GM19351 (cell line): ENCODE data around the gene TMEM167A.

Experiments used
- ATAC-seq: cut with Tn5 transposase; IDR thresholded peaks from one replicate; pipeline ENCODE4 v1.9.1; 2021; ENCODE audit warnings: mild to moderate bottlenecking, moderate library complexity; ENCODE audit not compliant: unreplicated experiment

The TMEM167A gene, protein sequence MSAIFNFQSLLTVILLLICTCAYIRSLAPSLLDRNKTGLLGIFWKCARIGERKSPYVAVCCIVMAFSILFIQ

DNA sequence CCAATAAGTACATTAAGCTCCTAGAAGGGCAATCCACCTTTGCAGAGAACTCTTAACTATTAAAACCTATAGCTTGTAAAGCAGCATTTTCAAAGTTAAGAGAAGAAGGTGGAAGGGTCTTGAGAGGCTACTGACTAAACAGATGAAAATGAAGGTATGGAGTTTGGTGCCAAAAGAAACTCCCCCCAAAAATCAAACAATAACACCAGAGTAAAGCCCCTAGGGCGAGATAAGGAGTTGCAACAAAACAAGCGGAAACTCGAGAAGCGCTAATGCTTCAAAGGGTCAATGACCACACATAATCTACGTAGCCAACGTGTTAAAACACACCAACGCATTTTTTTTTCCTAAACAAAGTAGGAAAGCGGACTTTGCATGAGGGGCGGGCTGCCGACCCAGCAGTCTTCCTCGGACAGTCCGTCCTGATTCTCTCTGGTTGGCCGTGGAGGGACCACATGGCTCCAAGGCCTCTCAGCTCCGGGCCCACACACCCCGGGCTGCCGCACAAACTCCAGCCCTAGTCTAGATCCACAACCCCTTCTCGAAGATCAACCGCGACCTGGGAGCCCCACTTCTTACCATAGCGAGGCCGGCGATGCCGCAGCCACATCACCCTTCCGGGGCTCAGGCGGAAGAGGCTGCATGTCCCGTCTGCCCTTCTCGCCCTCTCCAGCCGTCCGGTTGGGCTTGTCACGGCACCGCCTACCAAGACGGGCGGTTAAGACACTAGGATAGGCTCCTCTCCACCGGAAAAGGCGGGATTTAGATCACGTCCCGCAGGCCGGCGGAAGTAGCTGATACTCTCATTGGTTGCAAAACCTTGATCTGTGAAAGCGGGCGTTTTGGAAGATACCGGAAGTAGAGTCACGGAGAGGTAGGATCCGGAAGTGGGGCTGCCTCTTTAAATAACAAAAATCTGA lies at the start of gene TMEM167A, which contains the start of gene XRCC4:
Gene TMEM167A, minus strand, starts transcription at position 653 of the 920 bp plus-strand sequence. Its CDS starts 71 bp downstream, at position 582.
Gene XRCC4, plus strand, starts transcription at position 806 of the 920 bp plus-strand sequence. CDS start 27,373 bp downstream, outside the sequence.
- ATAC-seq: peak; percentile 95

DNA sequence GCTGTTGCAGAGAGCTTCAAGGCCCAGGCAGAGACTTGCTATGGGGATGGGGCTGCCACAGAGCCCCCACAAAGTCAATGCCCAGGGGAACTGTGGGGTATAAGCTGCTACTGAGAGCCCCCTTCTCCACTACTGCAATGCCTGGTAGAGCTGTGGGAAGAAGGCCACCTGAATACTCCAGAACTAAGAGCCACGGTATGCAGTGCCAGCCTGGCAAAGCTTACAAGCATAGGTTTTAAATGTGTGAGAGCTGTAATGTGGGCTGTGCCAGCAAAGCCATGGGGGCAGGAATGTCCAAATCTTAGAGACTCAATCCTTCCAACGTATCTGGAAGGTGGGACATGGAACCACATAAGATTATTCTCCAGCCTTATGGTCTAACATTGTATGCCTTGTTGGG lies 49.3 kb upstream of the TMEM167A start:
- no peak for ATAC-seq

DNA sequence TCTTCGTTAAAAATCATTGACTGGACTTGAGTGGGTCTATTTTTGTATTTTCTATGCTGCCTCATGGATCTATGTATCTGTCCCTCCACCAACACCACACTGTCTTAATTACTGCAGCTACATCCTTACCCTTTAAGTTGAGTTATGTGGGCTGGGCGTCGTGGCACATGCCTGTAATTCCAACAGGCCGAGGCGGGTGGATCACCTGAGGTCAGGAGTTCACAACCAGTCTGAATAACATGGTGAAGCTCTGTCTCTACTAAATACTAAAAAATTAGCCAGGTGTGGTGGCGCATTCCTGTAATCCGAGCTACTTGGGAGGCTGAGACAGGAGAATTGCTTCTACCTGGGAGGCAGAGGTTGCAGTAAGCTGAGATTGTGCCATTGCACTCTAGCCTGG lies 48.4 kb upstream of the TMEM167A start:
- no peak for ATAC-seq

DNA sequence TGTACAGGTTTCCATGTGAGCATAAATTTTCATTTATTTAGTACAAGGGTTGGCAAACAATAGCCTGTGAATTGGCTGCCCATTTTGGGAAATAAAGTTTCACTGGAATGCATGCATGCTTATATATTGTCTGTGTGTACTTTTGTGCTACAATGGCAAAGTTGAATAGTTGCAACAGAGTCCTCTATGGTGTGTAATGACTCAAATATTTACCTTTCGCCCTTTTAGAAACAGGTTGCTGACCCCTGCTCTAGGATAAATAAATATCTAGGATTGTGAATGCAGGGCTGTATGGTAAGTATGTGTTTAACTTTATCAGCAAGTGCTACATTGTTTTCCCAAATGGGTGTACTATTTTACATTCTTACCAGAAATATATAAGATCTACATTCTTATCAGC lies 47.4 kb upstream of the TMEM167A start:
- ATAC-seq: no peak

DNA sequence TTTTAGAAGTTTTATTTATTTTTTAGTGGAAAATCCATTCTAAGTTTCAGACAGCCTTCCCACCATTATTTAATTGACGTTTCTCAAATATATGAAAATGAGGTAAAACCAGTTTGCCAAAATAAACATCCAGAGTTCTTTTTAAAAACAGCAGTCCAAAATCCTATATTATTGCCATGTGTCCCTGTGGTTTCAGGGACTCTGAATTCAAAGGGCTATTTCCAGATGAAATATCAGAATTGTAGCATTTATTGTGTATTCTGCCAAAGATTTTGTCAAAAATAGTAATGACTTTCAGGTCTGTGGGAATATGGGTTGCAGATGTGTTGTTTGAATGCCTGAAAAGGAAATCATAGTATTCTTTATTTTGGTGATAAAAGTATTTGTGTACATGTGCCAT lies 41.8 kb upstream of the TMEM167A start:
- ATAC-seq: no peak

DNA sequence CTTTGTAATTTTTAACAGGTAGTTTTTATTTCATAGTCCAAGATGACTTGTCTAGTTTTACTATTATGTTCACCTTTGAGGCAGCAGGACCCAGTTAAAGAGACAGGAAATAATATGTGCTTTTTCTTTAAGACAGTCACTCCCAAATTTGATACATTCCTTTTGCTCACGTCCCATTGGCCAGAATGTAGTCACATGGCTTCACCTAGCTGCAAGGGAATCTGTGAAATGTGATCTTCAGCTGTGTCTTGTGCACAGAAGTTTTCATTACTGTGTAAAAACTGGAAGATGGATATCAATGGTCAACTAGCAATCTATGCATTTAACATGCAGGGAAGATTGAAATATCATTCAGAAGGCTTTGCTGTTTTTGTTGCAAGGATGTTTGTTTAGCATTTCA lies 41.3 kb upstream of the TMEM167A start:
- no peak for ATAC-seq

DNA sequence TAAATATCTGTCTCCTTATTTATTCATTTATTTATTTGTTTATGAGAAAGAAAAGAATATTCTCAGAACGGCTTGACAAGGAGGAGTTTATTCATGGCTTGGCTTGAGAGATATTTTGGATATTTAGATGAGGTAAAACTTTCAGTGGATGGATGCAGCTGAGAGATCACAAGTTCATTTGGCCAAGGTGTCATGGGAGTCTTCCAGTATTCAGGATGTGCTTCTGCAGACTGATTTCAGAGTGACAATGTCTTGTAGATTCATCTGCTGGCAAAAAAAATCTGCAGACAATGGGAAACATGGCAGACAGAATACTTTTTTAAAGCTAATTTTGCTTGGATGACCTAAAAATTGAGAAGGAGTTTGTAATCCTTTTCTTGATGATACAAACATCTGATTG lies 38.6 kb upstream of the TMEM167A start:
- no peak for ATAC-seq

DNA sequence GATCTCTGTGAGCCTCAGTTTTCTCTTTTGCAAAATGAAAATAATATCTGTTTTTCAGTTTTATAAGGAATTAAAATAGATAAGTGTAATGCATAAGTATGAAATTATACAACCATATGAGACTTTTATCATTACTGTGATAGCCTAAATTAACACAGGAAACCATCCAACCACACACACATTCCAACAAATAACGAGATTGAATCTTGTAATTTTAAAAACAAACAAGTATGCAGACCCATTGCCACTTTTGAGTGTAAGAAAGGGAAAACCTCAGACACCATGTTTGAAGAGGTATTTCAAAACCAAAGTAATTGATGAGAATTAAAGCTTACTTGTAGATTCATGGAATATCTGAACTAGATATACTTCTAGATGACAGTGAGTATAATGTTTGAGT lies 32.2 kb upstream of the TMEM167A start:
- no peak for ATAC-seq

DNA sequence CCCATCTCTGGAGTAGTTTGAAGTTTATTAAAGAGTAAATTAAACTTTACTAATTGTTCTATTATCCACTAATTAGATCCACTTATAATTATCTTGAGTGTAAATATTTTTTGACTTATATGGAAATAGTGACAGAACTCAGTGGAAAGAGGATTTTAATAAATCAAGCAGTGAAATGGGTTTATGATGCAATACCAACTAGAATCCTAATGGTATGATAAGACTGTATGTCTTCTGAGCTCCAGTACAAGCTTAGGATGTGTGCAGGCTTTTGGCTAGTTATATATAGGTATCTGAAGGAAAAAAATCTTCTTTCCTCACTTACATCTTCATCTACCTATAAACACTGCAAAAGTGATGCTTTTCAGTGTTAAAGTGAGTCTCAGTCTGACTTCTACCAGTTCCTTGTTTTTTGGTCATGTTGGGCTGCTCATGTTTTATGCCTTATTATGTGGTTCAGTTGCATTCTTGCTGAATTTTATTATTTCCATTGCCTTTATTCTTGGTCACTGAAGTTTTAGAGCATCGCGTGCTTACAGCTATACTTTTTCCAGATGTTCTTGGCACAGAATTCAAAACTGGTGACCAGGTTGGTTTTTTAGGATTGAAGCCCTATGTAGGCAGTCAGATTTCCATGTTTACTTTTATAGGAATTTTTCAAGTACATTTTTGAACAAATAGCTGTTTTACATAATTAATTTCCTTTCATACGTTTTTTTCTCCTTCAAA lies 30.7 kb upstream of the TMEM167A start:
- ATAC-seq: no peak

DNA sequence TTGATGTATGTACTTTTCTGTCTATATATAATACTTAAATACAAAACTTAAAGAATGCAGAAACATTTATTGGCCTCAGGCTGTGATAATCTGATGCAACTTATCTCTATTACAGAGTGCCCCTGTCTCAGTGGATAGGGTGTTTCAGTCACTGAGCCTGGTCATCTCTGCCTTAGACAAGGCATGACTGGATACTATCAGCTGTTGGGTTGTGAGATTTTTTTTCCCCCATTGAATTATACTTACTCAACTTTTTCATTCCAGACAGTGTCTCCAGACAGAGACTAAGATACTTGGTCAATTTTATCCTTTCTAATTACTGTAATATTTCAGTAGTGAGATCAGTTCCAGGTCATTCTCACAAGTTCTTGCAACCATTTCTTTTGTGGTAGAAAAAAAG lies 26.8 kb upstream of the TMEM167A start:
- no peak for ATAC-seq

DNA sequence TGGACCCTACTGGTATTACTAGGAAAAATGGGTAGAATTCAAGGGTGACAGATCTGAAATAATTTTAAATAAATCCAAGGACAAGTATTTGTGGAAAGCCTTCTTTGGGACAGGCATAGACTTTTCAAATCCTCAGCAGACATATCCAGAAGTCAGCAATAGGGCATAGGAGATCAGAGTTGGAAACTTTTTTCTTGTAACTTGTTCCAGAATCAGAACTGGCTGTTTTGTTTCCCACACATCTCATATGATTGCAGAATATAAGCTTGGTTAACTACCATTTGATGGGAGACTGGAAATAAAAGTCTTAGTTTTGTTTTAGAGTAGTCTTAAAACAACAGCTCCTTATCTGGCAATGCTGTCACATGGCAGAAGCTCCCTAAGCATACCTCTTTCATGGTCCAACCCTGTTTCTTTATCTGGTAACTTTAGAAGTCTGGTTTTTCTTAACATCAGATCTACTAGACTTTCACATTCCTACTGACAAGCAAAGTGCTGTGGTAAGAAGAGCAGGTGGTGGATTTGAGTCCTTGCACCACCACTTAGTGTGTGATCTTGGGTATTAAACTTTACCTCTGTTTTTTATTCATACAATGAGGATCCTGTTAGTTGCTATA lies 25.3 kb upstream of the TMEM167A start:
- no peak for ATAC-seq

DNA sequence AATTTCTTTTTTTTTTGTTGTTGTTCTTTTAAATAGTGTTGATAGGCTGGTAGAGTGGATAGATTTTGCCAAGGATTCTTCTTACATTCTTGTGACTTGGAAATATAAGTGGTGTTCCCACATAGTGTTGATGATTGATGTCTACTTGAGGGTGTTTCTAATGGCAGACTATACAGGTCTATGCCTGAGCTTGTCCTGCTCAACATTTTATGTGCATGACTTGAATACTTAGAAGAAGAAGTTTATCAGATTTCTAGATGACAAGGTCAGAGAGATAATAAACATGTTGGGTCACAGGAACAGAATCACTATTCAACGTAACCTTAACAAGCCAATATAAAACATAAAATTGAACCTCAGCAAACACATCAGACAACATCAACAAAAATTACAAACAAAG lies 24.3 kb upstream of the TMEM167A start:
- ATAC-seq: no peak

DNA sequence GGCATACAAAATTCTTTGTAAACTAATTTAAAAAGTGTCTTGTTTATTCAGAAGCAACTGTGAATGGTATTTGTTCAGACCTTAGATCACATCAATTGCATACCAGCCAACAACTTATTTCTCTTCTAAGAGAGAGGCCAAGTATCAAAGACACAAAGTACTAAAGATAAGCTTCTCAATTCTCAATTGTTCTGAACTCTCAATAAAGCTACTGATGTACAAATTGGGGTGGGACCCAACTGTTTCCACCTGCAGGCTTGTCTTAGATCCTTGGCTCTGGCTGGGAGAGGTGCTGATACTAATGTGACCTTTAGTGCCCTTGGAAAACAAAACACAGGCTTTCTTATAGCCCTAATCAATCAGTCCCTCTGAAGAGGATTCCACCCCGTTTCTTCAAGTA lies 22.3 kb upstream of the TMEM167A start:
- no peak for ATAC-seq

DNA sequence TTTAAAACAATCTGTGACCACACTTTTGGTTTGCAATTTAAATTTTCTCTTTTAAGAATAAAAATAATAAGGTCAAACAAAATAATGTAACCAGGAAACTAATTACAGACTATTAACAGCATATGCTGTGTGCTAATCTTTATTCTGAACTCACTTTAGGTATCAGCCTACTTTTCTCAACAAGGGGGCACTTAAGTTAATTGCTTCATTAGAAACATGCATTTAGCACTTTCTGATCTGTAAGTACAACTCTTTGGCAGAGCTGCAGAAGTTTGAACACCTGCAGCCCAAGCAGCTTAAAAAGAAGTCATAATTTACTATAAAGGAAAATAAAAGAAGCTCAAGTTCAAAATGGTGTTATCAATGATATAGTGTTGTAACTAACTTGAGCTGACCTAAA lies 21.8 kb upstream of the TMEM167A start:
- no peak for ATAC-seq

DNA sequence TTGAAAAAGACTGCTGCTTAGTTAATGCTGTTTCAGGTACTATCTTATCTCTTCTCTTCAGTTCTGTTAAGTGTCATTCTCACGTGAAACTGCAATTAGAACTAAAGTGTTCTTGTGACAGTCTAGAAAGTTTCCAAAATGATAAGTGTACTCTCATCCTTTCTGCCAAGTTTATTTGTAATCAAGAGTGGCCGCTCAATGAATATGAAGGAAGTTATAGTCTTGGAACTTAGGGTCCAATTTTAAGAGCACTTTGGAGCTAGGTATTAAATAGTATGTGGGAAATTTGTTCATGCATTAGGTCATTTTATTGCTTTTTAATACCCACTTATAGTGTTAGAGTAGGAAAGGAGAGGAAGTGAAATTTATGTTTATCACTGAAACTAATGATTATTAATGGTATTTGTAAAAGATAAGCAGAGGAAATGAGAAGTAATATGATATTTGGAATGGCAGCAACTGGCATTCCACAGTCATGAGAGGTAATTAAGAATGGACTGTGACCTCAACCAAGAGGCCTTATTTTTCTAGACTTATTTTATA lies 20.6 kb upstream of the TMEM167A start:
- peak; percentile 53 for ATAC-seq

DNA sequence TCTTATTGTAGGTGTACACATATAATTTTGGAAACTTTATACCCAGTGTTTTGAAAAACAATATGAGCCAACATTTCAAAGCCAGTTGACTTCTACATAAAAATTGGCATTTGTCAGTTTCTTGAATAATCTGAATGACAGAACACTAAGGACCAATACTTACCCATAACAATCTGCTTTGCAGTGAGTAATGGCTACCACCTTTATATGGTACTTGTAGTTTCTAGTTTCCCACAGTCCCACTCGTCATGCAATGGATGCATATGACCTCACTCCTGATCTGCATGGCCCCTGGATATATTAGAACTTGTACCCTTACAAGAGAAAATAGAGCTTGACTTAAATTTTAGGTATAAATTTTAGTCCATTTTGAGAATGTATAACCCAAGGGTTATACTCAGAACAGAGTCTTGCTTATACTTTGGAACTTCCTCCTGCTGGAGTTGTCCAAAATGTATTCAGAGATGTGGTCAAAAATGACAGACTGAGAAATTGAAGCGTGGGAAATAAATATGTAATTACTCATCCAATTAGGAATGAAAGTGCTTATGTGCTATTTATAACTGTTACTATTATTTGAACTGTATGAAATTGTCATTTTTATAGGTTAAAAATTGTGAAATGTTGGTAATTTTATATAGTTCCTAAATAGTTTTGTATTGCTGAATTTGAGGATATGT lies 19.6 kb upstream of the TMEM167A start:
- ATAC-seq: no peak

DNA sequence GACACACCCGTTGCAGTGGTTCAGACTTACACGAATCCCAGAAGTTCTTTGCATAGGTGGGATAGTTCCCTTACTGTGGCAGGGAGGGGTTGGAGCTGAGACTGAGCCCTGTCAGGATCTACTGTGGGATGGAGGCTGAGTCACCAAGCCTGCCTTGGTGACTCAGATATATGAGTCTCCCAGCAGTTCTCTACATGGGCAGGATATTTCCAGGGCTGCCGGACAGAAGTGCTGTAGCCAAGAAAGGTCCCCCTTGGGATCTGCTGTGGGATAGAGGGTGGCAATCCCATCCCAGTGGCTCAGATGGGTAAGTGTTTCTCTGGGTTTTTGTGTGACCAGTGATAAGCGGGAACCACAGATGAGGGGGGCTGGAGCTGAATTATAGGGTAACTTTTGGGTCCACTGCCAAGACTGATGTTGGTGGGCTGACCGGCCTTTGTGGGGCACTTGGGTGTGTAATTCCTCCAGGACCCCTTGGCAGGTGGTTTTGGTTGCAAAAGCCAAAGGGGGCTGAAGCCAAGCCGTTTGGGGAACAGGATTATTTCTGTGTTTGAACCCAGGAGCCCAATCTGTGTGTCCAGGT lies 18.9 kb upstream of the TMEM167A start:
- no peak for ATAC-seq

DNA sequence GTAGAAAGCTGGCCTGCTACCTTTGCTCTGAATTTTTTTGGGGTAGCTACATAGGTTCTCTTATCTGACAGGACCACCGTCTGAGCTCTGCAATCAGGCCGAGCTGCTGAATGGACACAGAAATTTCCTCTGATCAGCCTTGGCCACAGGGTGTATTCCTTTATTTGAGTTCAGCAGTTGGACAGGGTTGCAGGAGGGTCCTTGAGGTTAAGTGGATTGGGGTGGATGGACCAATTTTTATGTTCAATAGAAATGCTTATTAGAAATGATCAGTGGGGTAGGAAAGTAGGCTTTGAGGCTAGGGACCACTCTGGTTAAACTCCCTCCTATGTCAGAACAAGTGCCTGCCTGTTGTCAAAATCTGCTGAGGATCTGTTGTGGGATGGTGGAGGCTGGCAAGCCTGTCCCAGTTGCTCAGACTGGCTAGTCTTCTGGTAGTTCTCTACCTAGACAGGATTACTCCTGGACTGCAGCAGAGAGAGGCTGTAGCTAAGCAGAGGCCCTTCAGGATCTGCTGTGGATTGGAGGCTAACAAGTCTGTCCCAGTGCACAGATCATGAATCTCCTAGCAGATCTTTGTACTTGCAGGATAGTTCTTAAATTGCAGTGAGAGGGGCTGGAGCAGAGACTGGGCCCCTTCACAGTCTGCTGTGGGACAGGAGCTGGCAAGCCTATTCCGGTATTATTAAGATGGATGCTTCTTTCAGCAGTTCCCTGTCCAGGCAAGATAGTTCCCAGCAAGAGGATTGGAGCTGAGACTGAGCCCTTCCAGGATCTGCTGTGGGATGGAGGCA lies 18.2 kb upstream of the TMEM167A start:
- ATAC-seq: no peak

DNA sequence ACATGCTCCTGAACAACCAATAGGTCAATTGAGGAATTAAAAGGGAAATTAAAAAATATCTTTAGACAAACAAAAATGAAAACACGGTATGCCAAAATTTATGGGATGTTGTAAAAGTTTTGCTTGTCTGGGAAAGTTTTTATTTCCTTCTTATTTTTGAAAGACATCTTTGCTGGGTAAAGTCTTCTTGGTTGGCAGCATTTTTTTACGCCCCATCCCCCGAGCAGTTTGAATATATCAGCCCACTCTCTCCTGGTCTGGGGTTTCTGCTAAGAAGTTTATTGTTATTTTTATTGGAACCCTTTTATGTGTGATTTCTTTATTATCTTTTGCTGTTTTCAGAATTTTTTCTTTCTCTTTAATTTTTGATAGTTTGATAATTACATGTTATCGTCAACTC lies 16.5 kb upstream of the TMEM167A start:
- no peak for ATAC-seq
